Stimulated activated CD8-positive, alpha-beta memory T cell treated with anti-CD3 and anti-CD28 coated beads, Interleukin-12 subunit alpha, Interleukin-12 subunit beta, amount 100 ng/mL, for 1 hour (primary cell): ENCODE data around the gene YKT6.
"Not testable (repeated sequence)": the region's sequence is repeated elsewhere in the genome, so short reads cannot be mapped to it uniquely, and the experiment has no call there.

Source experiments
- DNase-seq: peaks from one replicate; pipeline ENCODE4 v3.0.0-alpha.2; 2020; ENCODE audit warnings: low read depth

Gene YKT6

DNA sequence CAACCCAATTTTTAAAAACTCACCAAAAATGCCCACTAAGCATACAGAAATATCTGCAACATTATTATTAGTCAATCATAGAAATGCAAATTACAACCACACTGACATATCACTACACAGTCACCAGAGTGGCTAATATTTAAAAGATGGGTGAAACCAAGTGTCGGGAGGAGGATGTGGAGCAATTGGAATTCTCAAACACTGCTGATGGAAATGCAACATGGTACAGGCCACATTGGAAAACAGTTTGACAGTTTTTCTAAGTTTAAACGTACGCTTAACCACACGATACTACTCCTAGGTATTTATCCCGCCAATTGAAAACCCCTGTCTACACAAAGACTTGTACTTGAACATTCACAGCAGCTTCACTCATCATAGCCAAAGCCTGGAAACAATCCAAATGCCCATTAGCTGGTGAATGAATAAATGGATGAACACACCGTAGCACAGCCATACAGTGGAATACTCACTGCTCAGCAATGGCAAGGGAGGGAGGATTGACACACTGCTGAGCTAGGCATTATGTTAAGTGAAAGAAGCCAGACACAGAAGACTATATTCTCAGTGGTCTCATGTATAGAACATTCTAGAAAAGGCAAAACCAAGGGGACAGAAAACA is 27.9 kb upstream of the YKT6 start:
- DNase-seq: no peak

DNA sequence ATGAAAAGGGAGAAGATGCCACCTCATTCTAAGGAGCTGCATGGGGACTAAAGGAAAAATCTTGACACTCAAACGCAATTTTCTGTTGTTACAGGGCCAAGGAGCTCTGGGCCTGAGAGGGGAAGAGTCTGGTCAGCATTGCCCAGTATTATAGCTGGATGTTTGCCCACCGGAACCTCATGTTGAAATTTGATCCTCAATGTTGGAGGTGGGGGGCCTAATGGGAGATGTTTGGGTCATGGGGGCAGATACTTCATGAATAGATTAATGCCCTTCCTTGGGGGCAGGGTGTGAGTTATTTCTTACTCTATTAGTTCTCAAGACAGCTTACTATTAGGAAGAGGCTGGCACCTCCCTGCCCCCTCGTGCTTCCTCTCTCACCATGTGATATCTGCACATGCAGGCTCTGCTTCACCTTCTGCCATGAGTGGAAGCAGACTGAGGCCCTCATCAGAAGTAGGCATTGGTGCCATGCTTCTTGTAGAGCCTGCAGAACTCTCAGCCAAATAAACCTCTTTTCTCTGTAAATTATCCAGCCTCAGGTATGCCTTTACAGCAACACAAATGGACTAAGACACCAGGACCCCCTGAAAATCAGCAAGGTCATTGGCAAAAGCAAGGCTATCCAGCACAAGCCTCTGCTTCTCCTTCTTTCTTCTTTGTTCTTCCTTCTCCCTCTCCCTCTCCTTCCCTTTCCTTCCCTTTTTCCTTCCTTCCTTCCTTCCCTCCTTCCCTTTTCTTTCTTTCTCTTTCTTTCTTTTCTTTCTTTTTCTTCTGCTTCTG is 26.7 kb upstream of the YKT6 start:
- DNase-seq: no peak

DNA sequence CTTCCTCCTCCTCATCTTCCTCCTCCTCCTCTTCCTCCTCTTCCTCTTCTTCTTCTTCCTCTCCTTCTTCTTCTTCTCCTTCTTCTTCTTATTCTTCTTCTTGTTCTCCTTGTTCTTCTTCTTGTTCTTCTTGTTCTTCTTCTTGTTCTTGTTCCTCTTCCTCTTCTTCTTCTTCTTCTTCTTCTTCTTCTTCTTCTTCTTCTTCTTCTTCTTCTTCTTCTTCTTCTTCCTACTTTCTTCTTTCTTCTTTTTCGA is 26.2 kb upstream of the YKT6 start:
- not testable (repeated sequence) for DNase-seq

DNA sequence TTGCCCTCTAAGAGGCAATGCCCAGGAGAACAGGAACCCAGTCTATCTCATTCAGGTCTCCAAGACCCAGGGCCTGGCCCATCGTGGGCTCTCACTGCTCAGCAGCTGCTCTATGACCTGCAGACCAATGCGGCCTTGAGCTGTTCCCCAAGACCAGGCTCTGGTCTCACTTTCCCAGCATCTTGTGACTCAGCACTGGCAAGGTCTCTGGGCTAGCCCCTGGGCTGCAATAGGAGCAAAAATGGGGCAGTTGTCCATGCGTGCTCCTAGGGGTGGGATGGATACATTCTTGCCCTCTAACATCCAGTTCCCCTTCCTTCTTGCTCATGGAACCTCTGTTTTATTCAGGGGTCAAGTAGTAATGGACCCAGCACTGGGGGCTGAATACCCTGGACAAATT is 25.0 kb upstream of the YKT6 start:
- DNase-seq: no peak

DNA sequence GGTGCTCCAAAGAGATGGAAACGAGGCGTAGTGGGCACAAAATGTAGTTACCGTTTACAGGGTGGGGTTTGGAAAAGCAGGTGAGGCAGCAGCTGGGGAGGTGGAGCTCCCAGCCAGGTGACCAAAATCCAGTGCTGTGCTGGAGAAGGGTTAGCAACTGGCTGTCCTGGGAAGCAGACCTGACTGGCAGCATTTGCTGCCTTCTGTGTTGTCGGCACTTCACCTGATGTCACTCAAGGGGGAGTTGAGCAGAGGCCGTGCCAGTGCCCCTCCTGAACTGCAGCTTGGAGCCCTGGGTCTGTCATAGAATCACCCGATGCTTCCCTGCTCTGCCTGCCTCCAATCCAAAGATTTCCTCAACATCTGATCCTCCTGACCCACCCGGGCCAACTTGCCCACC is 24.3 kb upstream of the YKT6 start:
- no peak for DNase-seq

DNA sequence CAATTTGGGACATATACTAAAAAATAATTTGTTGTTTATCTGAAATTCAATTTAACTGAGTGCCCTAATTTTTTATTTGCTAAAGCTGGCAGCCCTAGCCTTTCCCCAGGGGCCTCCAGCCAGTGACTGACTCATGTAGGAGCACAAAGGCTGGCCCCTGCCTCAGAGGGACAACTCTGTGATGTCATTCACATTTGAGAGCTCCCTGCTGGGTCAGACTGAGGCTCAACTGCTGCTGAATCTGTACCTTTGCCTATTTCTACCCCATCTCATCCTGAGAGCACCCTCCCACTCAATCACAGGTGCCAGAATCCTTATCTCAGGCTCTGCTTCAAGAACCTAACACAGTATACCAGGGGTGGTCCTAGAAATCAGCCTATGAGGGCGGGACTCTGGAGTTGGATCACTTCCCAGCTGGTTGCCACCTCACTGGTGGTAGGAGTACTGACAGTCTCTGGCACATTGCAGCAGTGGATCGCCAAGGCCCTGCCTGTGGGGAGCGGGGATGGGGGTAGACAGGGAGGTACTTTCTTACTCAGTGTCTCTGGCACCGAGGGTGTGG is 23.1 kb upstream of the YKT6 start:
- no peak for DNase-seq

DNA sequence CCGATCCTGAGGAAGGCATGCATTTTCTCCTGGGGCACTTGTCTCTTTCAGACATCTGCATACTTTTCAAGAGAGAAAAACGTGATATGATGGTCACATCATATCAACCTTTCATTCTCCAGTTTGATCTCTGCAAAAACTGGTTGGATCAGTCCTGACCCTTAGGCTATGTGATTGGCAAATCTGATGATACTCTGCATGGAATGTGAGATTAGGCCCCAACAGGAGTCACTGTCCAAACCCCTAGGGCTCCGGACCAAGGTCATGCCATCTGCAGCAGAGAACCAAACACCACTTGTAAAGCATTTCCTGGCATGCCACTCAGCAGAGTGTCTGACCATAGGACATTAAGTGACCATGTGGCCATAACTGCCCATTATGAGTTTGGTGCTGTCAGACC is 20.1 kb upstream of the YKT6 start:
- DNase-seq: no peak

DNA sequence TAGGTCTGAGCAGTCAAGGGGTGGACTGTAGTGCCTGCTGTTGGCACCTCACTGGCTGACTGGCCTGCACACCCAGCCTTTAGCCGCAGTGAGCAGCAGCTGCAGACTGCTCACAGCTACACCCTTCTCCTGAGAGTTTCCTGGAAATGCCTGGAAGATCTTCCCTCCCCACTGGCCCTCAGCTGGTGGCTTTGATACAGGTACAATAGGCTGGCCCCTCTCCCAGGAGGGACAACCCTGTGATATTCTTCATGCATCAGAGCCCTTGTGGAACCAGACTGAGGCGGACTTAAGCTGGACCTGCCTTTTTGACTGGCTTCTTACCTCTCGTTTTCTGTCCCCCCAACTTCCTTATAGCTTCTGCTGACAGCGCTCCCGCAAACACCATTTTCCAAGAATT is 18.0 kb upstream of the YKT6 start:
- no peak for DNase-seq

DNA sequence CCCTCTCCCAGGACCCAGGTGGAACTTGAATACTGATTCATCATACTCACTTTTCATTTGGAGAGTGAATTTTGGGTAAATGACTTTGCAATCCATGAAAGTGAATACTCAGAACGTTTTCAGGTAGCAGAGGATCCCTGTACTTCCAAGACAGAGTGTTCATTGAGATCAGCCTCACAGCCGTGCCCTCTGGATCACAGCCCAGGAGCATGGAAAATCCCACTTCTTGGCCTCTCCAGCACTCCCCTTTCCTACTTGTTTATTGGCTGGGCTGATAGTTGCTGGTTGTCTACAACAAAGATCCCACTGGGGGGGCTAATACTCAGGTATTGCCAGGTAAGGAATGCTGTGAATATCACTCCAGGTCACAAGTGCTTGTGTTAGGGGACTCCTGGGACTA is 17.4 kb upstream of the YKT6 start:
- DNase-seq: no peak

DNA sequence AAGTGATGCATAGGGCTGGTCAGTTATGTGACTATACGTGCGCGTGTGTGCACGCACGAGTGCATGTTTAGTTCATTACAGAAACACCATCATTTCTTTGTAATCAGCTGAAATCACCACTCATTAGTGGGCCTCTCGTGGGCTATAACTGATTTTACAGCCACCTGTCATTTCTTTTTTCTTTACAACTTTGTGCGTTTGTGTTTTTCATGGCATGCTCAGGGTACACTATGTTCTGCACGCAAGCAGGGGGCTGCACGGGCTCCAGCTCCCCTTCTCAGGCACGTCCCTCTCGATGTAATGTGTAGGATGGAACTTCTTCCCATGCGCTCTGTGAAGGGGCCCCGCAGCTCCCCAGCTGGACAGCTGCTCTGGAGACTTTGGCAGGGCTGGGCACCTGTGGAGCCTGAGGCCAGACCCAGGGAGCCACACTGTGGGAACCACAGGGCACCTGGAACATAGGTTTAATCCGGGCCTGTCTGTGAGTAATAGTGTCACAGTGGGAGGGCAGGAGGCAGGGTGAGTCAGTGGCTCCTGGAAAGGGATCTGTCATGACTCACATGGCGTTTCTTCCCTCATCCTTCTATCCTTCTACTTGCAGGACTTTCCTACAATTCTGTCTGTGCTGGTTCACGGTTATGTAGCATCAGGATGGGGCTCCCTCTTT is 16.4 kb upstream of the YKT6 start:
- DNase-seq: no peak

DNA sequence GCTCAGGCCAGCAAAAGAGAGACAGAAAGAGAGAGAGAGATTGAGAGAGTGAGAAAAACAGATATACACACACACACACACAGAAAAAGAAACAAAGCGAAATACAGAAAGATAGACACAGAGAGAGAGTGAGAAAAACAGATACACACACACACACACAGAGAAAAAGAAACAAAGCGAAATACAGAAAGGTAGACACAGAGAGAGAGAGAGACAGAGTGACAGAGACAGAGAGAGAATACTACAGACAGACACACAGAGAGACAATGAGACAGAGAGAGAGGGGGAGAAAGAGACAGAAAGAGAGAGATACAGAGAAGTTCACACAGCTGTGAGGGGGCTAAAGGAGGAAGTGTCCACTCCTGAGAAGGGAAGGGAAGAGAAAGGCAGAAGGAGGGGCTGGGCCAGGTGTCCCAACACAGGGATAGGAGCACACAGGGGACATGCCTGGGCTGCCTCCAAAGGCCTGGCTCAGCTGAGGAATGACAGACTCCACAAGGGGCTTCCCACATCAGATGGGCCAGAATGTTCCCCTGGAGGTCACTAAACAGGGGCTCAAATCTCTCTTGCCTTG is 15.8 kb upstream of the YKT6 start:
- DNase-seq: no peak

DNA sequence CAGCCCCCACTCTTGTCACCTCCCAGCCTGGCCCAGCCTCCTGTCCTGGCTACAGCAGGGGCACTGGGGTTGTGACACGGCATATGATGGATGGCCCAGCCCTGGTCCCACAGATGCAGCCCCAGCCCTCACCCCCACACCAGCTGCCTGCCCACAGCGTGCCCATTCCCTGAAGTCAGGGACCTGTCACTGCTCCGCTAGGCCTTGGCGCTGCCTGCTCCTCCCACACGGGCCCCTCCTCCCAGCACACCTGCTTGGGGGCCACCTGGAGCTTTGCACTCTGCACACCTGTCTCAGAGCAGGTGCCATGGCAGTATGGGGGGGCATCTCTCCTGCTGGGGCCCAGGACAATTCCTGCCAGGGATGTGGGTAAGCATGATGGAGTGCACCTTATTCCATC is 15.0 kb upstream of the YKT6 start:
- DNase-seq: no peak

DNA sequence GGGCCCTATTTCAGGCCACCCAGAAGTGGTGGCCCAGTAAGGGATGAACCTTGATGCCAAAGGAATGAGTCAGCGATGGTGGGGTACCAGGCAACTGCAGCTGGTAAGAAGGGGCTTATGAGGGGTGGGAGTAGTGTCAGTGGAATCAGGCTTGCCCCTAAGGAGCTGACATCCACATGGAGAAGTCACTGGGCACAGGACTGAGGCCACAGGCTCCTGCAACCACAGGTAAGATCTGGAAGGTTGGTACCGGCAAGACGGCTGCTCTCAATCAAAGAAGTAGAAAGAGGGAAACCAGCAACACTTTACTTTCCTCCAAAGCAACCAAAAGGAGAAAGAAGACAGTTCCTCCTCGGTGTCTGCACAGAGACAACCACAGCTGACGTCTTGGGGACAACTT is 14.0 kb upstream of the YKT6 start:
- no peak for DNase-seq

DNA sequence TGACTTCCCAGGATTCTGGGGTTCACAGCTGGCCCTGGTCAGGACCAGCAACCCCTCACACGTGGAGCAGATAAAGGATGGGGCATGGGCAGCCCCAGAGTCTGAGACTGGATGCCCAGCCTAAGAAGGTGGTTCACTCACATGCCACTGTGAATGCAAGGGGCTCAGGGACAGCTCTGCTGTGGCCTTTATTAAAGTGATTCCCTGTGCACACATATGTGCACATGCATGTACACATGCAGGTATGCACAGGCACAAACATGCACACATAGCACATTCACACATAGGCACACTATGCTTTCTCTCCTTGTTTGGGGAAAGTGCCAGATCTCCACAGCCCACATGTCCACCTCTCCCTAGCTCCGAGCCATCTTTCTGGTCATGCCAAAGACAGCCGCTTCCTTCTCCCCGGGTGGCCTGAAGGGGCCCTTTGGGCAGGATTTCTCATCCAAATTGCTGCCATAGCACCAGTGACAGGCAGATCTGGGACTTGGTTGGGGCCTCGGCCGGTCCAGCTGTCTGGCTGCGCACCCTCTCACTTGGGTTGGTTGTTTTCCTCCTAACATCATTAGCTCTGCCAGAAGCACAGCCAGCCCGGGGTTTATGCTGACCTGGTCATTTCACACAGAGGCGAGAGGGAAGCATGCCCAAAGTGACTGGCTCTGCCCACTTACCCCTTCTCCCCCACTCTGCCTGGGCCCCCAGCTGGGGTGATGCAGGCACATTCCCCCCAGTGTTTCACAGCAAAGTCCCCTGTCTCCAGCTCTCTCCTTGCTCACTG is 13.0 kb upstream of the YKT6 start:
- no peak for DNase-seq

DNA sequence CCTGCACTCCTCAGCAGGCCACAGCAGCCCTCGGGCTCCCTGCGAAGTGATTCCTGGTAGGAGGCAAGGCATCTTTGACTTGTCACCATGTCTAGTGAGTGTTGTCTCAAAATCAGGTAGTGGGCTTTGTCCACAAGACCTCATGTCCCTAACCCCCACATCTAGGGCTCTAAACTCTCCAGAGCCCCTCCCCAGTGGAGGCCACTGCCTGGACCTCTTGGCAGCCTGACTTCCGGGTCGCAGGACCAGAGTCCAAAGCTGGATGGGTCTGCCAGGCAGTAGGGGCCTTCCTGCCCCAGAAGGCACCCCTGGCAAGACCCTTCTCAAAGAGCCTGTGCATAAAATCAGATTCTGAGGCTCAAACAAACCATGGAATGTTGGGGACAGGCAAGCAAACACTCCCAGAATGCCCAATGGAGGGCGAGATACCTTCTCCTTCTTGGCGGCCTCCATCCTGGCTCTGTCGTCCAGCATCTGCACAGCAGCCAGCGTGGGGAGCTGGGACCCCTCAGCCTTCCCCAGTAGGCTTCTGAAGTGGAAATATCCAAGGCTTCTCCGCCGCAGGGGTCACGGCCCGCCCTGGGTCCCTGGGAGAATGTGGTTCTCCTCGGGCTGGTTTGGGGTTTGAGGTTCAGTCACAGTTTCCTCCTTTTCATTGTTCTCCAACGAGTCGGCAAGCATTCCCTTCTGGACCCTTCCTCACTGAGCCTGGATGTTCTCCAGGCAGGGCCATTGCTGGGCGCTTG is 12.1 kb upstream of the YKT6 start:
- DNase-seq: no peak

DNA sequence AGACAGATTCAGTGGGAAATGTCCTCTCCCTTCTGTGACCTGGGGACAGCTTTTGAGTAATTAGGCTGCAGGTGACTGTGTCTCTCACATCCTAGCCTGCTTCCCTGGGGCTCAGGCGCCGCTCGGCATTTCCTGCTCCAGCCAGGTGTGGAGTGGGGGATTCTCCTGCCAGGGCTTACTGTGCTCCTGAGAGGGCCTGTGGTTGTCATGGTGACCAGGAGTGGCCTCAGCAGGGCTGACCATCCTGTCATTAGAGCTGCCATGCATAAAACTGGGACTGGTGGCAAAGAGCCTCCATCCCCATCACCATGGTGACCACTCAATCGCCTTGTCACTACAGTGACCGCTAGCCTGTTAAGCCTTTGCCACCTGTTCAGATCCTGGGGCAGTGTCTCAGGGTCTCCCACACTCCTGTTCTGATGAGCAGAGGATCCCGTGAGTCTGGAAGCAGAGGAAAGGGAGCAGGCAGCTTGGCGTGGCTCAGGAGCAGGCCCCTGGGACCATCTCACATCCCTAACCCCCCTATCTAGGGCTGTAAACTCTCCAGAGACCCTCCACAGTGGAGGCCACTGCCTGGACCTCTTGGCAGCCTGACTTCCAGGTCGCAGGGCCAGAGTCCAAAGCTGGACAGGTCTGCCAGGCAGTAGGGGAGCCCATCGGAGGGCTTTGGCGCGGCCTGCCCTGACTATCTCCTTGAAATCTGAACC is 11.3 kb upstream of the YKT6 start, which contains the start of gene GCK:
TSS of gene GCK (minus strand) at position 154 of the 707 bp plus-strand sequence. CDS start 486 bp downstream, outside the sequence.
- no peak for DNase-seq

DNA sequence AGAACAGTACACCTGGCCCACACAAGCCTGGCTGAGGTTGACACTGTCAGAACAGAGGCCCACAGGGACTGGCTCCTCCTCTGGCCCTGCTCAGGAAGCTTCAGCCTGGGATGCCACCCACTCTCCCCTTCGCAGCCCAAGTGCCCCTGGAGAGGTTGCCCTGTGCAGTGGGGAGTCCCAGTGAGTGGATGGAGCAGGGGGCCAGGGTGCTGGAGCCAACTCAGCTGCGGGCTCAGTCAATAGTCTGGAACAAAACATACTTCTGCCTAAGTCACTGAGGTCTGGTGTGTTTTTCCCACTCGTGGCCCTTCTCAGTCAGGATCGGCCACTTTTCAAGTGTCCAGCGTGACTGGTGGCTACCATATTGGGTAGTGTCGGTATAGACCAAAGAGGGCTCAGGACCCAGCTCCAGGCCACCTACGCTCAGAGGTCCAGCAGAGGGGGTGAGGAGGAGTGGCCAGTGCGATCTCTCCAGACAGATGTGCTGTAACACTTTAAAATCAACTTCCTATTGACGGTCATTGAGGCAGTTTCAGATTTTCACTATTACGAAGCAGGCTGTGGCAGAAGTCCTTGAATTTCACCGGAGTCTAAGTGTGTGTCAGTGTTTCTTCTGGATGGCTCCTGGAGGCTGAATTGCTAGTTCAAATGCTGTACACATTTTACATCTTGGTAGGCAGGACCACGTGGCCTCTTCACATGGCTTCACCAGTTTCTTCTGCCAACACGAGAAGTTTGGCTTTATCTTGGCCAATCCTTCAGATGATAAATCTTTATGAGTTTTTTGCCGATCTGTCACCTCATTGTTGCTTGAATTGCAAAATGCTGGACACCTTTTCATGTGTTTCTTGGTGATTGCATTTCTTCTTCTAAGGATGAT is 10.5 kb upstream of the YKT6 start:
- no peak for DNase-seq

DNA sequence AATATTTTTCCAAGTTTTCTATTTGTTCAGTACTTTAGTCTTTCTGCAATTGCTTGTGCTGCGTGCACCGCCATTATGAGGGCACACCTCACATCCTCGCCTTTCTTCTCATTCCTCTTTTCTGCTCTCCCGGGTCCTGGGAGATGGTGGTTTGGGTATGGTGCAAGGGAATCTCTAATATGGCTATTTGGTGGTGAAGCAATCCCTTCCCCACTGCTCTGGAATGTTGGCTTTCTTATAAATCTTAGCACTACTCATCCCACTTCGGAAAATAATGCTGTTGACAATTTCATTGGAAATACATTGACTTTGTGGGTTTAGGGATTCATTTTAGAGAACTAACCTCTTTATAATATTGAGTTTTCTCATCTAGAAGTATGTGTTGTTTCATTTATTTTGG is 9.6 kb upstream of the YKT6 start:
- no peak for DNase-seq

DNA sequence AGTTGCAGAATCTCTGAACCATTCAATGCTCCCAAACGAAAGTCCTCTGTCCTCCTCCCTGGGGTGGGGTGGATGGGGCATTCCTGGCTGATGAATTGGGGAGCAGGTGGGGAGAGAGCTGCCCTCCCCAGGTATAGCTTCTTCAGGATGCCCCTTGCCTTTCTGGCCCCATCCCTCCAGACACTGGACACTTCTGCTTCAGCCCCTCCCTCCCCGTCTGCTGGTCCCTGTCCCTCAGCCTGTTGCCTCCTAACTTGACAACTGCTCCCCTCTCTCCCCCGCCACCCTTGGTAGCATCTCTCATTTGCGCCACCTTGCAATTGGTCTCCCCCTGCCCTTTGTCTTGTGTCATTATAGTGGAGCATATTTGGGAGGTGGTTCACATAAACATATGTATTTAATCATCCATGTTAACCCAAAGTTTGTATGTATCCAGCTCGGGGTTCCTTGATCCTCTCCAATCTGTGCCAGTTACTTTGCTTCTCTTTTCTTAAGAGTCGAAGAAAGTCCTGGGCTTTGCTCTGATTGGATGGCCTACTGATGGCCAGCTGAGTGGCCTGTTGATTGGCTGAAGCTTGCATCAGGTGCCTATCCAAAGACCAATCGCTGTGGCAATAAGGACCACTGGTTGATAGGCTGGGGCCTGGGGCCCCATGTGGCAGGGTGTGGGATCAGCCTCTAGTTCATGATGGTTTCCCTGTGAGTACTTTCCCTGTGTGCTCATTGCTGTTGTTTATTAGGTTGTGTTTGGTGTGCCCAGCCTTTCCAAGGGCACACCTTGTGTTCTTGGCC is 7.6 kb upstream of the YKT6 start:
- DNase-seq: no peak
